ENCODE results near the gene BCAN.
A peak's percentile ranks its signal among the peaks of the same experiment; 100 is the strongest.

BCAN gene

GRCh38 chr1:156681196-156681960 lies 39.5 kb downstream of the BCAN start:
- no peak for DNase-seq

- no peak for DNase-seq
Observed at GRCh38 chr1:156682166-156682890, 40.4 kb downstream of the BCAN start.

DNA sequence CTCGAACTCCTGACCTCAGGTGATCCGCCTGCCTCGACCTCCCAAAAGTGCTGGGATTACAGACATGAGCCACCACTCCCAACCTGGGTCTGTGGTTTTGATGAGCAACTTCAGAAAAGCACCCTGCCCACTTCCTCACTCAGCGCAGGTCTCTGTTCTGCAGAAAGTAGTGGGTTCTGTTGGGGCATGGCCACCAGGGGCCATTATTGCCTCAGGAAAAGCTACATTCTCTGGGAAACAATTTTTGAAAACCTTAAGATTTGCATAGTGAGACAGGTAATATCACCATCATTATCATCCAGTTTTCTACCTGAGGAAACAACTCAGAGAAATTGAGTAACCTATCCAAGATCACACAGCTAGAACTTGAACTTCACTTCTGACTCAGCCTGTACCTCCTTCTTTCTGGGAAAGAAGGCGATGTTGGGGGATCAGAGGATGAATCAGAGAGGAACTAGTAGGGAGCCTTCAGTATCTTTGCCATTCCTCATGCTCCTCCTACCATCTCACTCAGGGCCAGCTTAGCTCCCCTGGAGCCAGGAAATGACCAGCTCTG lies 42.4 kb downstream of the BCAN start:
- no peak for DNase-seq

DNA sequence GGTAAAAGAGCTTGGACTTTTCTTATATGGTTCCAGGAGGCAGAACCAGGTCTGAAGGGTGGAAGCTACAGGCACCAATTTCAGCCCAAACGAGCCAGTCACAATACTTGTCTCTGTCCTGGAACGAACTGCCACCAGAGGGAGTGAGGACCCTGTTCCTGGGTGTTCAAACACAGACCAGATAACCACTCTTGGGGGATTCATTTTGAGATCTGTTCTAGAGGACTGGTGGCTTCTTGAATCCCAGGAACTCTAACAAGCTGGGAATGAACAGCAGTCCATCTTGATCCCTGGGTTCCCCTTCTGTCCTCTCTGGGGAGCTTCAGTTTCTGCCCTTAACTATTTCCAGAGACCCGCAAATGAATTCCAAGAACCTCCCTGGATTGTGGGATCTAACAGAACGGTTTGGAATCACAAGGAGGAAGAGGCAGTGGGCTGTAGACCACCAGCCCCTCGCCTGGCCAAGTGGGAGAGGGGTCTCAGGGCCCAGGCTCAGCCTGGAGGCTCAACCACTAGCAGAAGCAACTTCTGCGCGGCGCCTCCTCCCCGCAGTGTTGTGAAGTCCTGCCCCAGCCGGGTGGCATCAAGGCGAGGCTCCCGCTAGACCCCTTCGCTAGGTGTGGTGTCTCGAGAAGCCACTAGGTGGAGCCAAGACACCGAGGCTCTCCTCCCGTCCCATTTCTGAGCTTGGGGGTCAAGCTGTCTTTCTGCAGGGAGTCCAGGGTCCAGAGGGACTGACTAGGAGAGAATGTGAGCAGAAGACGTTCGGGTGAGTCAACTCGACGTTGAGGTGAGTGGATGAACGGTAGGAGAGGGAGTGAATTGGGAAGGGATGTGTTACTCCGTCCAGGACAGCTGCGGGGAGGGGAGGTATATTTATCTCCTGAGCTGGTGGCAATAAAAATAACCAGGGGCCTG lies 47.4 kb downstream of the BCAN start:
- peak; percentile 19 for DNase-seq

GRCh38 chr1:156689953-156690674 lies 48.2 kb downstream of the BCAN start:
- no peak for DNase-seq

DNA sequence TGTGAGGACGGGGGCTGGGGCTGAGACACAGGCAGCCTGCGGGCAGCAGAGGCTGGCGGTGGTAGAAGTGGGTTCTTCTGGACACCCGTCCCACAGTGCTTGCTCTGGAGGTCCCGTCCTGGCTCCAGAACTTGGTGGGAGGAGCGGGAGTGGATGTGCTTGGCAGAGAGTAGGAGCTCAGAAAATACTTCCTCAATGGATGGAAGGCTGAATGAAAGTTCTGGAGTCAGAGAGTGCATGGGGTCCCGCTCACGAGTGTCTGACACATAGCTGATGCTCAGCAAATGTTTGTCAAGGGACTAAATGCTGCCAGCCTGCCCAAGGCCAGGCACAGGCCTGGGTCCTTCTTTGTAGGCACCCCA lies 48.7 kb downstream of the BCAN start:
- no peak for DNase-seq

GRCh38 chr1:156691191-156691590 lies 49.3 kb downstream of the BCAN start:
- no peak for DNase-seq

GRCh38 chr1:156691665-156692440 lies 49.9 kb downstream of the BCAN start:
- no peak for DNase-seq

- no peak for DNase-seq
Observed at GRCh38 chr1:156692441-156692924, 50.6 kb downstream of the BCAN start.

GRCh38 chr1:156692925-156693847 lies 51.3 kb downstream of the BCAN start:
- no peak for DNase-seq

- no peak for DNase-seq
Observed at GRCh38 chr1:156693848-156694689, 52.2 kb downstream of the BCAN start.

DNA sequence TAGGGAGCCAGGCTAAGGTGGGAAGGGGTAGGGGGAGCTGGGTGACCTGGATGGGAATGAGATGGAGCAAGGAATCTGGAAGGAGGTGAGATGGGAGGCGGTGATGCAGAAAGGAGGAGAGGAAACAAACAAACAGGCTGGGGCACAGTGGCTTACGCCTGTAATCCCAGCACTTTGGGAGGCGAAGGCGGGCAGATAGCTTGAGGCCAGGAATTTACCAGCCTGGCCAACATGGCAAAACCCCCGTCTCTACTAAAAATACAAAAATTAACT lies 52.7 kb downstream of the BCAN start:
- no peak for DNase-seq

- no peak for DNase-seq
Observed at GRCh38 chr1:156696755-156697154, 54.8 kb downstream of the BCAN start.

DNA sequence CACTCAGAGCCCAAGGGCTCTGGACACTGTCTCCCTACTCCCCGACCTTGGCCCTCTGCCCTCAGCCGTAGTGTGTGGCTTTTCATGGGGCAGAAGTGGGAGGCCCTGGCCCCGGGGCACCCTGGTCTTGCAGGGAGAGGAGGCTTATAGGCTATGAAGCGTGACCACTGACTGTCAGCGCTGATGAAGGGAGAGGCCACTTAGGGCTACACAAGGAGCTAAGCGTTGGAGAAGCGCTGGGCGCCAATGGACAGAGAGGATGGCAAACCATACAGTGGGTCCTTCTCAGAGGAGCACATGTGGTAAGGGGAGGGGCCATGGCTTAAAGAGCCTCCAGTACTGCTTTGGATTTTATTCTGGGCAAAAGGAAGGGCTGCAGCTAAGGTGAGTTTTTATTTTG lies 55.6 kb downstream of the BCAN start:
- no peak for DNase-seq

DNA sequence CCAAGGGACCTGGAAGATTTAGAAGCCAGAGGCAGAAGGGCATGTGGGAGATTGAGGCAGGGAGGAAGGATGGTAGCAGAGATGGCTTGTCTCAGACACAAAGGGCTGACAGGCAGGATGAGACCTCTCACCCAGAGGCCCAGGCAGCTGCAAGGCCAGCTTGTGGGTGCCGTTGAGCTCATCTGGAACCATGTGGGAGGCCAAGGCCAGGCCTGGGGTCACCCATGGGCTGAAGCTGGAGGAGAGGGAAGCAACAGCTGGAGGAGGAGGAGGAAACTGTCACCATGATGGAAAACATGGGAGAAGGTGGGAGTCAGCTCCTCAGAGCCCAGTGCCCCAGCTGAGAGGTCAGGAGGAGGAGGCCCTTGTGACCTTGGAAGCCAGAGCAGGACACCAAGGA lies 57.1 kb downstream of the BCAN start:
- DNase-seq = no peak

DNA sequence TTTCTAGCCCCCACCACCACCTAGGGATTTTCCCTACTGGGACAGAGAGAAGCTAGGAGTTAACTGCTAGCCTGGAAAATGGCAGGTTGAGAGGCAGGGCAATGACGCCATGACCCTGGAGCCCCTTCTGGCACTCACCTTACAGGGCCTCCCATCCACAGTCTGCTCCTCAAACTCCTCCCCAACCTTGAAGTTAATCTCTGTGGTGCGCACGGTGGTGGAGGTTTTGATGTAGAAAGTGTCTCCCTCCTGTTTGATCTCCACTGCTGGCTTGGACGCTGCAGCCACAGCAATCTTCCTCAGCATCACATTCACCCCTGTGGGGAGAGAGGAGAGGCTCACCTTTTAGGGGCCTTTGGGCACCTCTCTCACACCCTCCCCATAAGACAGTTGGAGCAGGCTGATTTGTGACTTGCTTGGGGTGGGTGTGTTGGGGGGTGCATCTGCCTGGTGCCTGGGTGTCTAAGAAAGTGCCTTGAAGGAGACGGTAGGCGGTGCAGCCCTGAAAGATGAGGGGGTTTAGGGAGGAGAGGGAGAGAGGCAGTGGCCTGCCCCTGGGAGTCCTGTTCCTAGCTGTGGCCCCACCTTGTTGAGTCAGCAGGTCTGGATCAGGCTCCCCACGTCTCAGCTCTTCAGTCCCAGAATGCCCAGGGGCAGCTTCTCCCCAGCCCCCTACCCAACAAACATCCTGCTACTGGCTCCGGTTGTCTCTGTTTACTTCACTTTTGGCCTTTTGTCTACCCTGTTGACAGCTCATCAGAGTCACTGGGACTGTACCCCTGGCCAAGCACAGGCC lies 59.0 kb downstream of the BCAN start:
- DNase-seq = no peak

GRCh38 chr1:156703336-156703735 lies 61.4 kb downstream of the BCAN start:
- no peak for DNase-seq

- no peak for DNase-seq
Observed at GRCh38 chr1:156703741-156704140, 61.8 kb downstream of the BCAN start.

Data from GF-D8 (cell line).